Measurements from ENCODE around the gene DHRSX.
"Not testable (repeated sequence)": the region's sequence is repeated elsewhere in the genome, so short reads cannot be mapped to it uniquely, and the experiment has no call there.

Gene DHRSX

DNA sequence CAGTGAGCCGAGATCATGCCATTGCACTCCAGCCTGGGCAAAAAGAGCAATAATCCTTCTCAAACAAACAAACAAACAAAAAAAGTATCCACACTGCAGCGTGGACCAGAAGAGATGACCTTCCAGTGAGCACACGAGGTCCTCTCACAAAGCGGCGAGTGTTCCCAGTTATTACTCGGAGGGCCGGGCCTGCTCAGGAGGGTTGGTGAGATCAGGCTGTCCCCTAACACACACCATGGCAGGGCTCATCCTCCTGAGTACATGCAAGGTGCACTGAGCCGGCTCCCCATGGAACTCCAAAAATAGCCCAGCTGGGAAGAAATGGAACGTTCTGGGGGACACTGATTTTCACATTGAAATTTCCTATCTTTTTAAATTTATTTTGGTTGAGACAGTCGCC is 40.7 kb downstream of the DHRSX start:
- not testable (repeated sequence) for DNase-seq (ENCODE audit: low read depth in 2 of 3, low spot score in 1 of 3)

DNA sequence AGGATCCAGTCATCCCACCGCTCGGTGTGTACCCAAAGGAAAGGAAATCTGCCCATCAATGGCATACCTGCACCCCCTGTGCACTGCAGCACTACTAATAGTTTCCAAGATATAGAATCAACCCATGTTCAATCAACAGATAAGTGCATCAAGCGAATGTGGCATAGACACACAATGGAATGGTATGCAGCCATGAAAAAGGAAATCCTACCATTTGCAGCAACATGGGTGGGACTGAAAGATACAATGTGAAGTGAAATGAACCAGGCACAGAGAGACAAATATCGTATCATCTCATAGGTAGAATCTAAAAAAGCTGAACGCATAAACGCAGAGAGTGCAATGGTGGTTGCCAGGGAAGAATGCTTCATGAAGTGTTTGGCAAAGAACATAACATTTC is 42.5 kb downstream of the DHRSX start:
- DNase-seq (ENCODE audit: low read depth in 2 of 3, low spot score in 1 of 3) = no peak

DNA sequence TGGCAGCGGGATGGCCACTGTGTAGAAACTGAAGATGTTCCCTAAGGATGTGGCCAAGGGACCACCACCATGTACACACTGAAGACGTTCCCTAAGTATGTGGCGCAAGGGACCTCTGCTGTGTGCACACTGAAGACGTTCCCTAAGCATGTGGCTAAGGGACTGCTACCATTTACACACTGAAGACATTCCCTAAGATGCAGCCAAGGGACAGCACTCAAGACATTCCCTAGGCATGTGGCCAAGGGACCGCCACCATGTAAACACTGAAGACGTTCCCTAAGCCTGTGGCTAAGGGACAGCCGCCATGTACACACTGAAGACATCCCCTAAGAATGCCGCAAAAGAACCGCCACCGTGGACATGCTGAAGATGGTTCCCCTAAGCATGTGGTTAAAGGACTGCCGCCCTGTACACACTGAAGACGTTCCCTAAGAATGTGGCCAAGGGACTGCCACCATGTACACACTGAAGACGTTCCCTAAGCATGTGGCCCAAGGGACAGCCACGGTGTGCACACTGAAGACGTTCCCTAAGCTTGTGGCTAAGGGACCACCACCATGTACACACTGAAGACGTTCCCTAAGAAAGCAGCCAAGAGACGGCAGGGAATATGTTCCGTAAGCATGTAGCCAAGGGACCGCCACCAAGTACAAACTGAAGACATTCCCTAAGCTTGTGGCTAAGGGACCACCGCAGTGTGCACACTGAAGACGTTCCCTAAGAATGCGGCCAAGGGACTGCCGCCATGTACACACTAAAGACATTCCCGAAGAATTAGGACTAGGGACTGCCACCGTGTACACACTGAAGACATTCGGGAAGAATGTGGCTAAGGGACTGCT is 43.3 kb downstream of the DHRSX start:
- no peak for DNase-seq (ENCODE audit: low read depth in 2 of 3, low spot score in 1 of 3)

DNA sequence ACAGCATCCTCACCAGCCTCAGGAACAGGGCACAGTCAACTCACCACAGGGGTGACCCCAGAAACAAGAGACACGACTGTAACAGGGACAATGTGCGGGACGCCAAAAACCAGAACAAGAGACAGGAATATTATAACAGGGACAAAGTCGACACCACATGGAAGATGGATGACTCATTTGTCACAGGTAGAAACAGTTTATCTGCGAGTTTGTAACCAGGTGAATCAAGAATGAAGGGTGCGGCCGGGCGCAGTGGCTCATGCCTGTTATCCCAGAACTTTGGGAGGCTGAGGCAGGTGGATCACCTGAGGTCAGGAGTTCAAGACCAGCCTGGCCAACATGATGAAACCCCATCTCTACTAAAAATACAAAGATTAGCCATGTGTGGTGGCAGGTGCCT is 44.7 kb downstream of the DHRSX start:
- not testable (repeated sequence) for DNase-seq (ENCODE audit: low read depth in 2 of 3, low spot score in 1 of 3)

DNA sequence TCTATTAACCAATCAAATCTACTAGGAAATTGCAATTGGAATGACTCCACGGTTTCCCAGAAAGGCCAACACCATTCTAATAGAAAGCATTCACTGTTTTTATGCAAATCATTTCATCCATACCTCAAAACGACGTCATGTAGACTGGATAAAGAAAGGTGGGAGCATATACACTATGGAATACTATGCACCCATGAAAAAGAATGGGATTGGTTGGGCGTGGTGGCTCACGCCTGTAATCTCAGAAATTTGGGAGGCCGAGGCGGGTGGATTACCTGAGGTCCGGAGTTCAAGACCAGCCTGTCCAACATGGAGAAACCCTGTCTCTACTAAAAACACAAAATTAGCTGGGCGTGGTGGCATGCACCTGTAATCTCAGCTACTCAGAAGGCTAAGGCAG is 46.2 kb downstream of the DHRSX start:
- DNase-seq (ENCODE audit: low read depth in 2 of 3, low spot score in 1 of 3) = not testable (repeated sequence)

DNA sequence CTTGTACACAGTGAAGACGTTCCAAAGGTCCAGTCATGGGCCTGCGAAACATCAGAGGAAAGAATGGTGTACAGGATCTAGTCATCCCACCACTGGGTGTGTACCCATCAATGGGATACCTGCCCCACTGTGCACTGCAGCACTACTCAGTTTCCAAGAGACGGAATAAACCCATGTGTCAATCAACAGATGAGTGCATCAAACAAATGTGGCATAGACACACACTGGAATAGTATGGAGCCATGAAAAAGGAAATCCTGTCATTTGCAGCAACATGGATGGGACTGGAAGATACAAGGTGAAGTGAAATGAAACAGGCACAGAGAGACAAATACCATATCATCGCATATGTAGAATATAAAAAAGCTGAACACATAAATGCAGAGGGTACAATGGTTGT is 48.0 kb downstream of the DHRSX start:
- no peak for DNase-seq (ENCODE audit: low read depth in 2 of 3, low spot score in 1 of 3)

DNA sequence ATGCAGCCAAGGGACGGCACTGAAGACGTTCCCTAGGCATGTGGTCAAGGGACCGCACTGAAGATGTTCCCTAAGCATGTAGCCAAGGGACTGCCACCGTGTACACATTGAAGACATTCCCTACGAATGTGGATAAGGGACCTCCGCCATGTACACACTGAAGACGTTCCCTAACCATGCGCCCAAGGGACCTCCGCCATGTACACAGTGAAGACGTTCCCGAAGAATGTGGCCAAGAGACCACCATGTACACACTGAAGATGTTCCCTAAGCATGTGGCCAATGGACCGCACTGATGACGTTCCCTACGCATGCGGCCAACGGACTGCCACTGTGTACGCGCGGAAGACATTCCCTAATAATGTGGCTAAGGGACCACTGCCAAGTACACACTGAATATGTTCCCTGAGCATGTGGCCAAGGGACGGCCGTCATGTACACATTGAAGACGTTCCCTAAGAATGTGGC is 48.4 kb downstream of the DHRSX start:
- no peak for DNase-seq (ENCODE audit: low read depth in 2 of 3, low spot score in 1 of 3)

DNA sequence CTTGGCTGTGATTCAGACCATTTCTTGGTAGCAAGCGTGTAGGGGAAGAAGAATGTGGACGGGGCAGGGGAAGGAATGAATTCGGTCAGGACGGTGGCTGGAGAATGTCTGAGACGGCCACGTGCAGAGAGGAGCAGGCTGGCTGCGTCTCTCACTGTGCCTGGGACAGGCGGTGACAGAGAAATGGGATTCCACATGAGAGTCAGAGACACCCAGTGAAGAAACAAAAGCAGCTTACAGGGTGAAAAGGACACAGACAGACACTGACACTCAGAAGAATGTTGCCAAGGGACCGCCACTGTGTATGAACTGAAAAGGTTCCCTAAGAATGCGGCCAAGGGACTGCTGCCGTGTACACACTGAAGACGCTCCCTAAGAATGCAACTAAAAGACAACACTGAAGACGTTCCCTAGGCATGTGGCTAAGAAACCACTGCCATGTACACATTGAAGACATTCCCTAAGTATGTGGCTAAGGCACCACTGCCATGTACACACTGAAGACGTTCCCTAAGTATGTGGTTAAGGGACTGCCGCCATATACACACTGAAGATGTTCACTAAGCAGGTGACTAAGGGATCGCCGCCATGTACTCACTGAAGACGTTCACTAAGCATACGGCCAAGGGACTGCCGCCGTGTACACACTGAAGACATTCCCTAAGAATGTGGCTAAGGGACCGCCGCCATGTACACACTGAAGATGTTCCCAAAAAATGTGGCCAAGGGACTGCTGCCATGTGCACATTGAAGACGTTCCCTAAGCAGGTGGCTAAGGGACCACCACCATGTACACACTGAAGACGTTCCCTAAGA is 49.1 kb downstream of the DHRSX start:
- no peak for DNase-seq (ENCODE audit: low read depth in 2 of 3, low spot score in 1 of 3)

DNA sequence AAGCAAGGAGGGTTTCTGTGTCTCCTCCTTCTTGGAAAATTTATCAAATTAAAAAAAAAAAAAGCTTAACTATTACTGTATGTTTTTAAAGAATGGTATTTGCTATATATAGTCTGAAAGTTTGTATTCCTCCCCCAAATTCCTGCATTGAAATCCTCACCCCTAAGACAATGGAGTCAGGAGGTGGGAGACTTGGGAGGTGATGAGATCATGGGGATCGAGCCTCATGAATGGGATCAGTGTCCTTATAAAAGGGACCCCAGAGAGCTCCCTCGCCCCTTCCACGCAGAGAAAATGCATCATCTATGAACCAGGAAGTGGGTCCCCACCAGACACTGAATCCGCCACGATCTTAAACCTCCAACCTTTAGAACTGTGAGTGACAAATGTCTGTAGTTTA is 50.1 kb downstream of the DHRSX start:
- no peak for DNase-seq (ENCODE audit: low read depth in 2 of 3, low spot score in 1 of 3)

DNA sequence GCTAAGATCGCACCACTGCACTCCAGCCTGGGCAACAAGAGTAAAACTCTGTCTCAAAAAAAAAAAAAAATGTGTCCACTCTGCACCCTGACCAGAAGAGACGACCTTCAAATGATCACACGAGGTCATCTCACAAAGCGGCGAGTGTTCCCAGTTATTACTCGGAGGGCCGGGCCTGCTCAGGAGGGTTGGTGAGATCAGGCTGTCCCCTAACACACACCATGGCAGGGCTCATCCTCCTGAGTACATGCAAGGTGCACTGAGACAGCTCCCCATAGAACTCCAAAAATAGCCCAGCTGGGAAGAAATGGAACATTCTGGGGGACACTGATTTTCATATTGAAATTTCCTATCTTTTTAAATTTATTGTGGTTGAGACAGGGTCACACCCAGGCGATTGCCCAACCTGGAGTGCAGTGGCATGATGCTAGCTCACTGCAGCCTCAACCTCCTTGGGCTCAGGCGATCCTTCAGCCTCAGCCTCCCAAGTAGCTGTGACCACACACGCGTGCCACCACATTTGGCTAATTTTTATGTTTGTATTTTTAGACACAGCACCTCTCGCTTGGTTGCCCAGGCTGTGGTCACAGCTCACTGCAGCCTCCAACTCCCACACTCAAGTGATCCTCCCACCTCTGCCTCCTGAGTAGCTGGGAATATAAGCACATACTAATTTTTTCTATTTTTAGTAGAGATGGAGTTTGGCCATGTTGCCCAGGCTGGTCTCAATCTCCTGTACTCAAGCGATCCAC is 51.5 kb downstream of the DHRSX start:
- DNase-seq (ENCODE audit: low read depth in 2 of 3, low spot score in 1 of 3) = no peak

DNA sequence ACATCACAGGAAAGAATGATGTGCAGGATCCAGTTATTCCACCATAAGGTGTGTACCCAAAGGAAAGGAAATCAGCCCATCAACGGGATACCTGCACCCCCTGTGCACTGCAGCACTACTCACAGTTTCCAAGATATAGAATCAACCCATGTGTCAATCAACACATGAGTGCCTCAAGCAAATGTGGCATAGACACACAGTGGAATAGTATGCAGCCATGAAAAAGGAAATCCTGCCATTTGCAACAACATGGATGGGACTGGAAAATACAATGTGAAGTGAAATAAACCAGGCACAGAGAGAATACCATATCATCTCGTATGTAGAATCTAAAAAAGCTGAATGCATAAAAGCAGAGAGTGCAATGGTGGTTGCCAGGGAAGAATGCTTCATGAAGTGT is 53.3 kb downstream of the DHRSX start:
- DNase-seq (ENCODE audit: low read depth in 2 of 3, low spot score in 1 of 3) = no peak

DNA sequence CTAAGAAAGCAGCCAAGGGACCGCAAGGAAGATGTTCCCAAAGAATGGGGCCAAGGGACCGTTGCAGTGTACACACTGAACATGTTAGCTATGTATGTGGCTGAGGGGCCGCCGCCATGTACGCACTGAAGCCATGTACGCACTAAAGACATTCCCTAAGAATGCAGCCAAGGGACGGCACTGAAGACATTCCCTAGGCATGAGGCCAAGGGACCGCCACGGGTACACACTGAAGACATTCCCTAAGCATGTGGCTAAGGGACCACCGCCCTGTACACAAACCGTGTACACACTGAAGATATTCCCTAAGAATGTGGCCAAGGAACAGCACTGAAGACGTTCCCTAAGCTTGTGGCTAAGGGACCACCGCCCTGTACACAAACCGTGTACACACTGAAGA is 54.0 kb downstream of the DHRSX start:
- DNase-seq (ENCODE audit: low read depth in 2 of 3, low spot score in 1 of 3) = no peak

DNA sequence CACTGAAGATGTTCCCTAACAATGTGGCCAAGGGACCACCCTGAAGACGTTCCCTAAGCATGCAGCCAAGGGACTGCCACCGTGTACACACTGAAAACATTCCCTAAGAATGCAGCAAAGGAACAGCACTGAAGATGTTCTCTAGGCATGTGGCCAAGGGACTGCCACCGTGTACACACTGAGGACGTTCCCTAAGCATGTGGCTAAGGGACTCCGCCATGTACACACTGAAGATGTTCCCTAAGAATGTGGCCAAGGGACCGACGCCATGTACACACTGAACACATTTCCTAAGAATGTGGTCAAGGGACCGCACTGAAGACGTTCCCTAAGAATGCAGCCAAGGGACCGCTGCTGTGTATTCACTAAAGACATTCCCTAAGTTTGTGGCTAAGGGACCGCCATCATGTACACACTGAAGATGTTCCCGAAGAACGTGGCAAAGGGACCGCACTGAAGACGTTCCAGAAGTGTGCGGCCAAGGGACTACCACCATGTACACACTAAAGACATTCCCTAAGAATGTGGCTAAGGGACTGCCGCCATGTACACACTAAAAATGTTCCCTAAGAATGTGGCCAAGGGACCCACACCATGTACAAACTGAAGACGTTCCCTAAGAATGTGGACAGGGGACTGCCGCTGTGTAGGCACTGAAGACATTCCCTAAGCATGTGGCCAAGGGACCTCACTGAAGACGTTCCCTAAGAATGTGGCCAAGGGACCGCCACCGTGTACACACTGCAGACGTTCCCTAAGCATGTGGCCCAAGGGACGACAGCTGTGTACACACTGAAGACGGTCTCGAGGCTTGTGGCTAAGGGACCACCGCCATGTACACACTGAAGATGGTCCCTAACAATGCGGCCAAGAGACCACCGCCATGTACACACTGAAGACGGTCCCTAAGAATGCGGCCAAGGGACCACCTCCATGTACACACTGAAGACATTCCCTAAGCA is 54.8 kb downstream of the DHRSX start:
- DNase-seq (ENCODE audit: low read depth in 2 of 3, low spot score in 1 of 3) = no peak

DNA sequence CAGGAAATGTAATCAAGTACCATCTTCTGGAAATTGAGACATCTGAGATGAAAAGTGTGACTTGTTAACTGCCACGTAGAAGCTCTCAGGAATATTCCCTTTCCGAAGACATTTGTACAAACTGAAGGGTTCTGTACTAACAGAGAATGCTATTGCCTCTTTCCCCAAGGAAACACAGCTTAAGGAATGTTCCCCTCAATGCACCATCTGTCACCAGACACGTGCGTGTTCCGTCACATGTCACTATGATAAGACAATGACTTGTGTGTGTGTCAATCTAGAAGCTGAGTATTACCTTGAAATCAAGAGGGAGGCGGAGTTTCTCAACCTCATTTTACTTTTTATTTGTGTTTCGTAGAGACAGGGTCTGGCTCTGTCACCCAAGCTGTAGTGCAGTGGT is 58.1 kb downstream of the DHRSX start:
- no peak for DNase-seq (ENCODE audit: low read depth in 2 of 3, low spot score in 1 of 3)

DNA sequence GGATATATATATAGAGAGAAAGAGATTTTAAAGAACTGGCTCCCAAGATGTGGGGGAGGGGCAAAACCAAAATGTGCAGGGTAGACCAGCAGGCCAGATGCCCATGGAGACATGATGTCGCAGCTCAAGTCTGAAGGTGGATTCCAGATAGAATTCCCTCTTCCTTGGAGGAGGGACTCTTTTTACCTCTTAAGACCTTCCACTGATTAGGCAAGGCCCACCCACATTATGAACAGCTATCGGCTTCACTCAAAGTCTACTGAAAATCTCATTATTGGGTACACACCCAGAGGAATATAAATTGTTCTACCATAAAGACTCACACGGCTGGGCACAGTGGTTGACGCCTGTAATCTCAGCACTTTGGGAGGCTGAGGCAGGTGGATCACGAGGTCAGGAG is 59.3 kb downstream of the DHRSX start:
- no peak for DNase-seq (ENCODE audit: low read depth in 2 of 3, low spot score in 1 of 3)

DNA sequence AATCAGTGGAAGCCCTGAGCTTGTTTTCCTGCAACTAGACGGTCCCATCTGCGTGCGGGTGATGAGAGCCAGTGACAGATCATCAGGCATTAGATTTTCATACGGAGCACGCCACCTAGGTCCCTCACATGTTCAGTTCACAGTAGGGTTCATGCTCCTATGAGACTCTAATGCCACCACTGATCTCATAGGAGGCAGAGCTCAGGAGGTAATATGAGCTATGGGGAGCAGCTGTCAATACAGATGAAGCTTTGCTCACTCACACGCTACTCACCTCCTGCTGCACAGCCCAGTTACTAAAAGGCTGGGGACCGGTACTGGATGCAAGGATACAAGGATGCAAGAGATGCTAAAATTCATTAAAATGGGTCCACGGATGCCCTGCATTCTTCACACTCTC is 61.2 kb downstream of the DHRSX start:
- no peak for DNase-seq (ENCODE audit: low read depth in 2 of 3, low spot score in 1 of 3)

DNA sequence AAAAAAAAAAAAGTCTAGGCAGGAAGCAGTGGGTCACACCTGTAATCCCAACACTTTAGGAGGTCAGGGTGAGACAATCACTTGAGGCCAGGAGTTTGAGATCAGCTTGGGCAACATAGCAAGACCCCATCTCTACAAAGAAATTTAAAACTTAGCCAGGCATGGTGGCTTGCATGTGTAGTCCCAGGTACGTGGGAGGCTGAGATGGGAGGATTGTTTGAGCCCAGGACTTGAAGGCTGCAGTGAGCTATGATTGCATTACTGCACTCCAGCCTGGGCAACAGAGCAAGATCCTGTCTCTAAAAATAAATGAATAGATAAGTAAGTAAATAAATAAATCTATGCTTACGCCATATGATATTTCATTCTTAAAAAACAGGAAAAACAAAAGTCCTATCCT is 65.3 kb downstream of the DHRSX start:
- no peak for DNase-seq (ENCODE audit: low read depth in 2 of 3, low spot score in 1 of 3)

DNA sequence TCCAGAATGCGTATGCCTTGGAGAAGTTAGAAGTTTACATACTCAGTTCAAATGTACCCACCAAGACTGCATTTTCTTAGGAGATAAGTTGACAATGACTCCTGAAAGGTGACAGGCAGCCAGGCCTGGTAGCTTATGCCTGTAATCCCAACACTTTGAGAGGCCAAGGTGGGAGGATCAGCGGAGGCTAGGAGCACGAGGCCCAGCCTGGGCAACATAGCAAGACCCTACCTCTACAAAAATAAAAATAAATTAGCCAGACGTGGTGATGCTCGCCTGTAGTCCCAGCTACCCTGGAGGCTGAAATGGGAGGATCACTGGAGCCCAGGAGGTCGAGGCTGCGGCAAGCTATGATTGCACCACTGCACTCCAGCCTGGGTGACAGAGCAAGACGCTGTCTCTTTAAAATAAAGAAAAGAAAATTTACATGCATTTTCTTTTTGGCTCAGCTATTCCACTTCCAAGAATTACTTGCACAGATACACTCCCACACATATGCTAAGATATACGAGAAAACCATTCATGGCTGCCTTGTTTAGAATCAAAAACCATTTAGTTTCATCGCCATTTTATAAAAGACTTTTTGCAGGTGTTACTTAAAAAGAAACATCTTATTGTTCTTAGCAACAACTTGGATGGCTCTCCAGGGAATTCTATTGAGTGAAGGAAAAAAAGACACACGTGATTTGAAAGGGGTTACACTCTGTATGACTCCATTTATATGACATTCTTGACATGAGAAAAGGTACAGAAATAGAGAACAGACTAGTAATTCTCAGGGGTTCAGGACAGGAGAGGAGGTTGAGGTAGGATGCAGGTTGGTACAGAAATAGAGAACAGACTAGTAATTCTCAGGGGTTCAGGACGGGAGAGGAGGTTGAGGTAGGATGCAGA is 66.3 kb downstream of the DHRSX start:
- DNase-seq (ENCODE audit: low read depth in 2 of 3, low spot score in 1 of 3) = no peak

DNA sequence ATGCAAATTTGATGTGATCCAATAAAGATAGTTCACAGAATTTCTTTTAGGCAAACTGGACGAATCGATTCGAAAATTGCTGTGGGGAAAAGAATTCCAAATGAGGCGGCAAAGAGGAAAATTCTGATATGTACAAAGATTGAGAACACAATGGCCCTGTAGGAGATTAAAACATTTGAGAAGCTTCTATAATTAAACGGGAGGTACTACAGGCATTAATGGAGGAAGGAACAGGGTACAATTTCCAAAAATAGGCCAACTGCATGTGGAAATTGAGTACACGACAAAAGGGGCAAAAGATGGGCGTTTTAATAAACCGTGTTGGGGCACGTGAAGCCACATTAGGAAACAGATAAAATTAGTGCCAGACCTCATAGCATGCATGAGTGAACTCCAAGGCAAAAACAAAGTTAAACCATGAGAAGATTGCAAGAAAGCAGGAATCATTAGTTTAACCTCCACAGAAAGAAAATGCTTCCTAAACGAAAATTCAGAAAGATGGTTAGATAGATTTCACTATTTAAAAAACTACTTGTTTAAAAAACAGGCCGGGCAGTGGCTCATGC is 68.4 kb downstream of the DHRSX start:
- no peak for DNase-seq (ENCODE audit: low read depth in 2 of 3, low spot score in 1 of 3)
